Epithelial cell of proximal tubule (primary cell): ENCODE data around the gene AKAP6. TPM values are rescaled to one million over a fixed set of nuclear protein-coding genes. Genes with fewer than 3 reads are reported as not detected.

ENCODE experiments used
- DNase-seq: peaks from one replicate; pipeline ENCODE4 v3.0.0-alpha.2; 2011; ENCODE audit warnings: low read depth
- H3K4me3 ChIP-seq: 2 replicates; pipeline ENCODE4 v1.5.1; 2011; ENCODE audit warnings: low read depth, mild to moderate bottlenecking, low read length
- total RNA-seq: library from RNA; depleted of rRNA; stranded (reverse); fragments of >200 nt; gene quantifications from 2 replicates; pipeline ENCODE4 v1.2.3, GENCODE V29; 2015
- TF ChIP-seq, protein P1 (sequence below): conservative IDR thresholded peaks from 2 replicates; pipeline ENCODE4 v1.5.1; 2012; ENCODE audit warnings: low read depth, mild to moderate bottlenecking, low read length

The AKAP6 gene
- total RNA-seq, 1 donor from 2014 or later: 4.6 TPM

DNA sequence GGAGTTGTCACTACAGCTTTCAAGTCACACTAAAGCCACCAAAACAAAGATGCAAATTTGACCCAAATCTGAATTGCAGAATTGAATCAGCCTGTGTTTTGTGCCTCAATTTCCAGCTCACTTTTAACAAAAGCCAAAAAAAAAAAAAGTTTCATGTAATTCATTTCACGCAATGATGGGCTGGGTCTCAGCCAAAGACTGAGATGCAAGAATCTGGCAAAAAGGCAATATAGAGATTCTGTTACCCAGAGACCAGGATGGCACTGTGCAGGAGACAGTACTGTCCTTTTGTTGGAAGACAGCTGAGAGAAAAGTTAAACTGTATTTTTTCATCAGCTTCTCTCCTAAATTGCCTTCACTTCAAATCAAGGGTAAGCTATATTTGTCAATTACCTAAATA lies 403.9 kb downstream of the AKAP6 start:
- no peak overlapping the region for H3K4me3 ChIP-seq
- no peak for DNase-seq
- TF ChIP-seq, protein P1, sequence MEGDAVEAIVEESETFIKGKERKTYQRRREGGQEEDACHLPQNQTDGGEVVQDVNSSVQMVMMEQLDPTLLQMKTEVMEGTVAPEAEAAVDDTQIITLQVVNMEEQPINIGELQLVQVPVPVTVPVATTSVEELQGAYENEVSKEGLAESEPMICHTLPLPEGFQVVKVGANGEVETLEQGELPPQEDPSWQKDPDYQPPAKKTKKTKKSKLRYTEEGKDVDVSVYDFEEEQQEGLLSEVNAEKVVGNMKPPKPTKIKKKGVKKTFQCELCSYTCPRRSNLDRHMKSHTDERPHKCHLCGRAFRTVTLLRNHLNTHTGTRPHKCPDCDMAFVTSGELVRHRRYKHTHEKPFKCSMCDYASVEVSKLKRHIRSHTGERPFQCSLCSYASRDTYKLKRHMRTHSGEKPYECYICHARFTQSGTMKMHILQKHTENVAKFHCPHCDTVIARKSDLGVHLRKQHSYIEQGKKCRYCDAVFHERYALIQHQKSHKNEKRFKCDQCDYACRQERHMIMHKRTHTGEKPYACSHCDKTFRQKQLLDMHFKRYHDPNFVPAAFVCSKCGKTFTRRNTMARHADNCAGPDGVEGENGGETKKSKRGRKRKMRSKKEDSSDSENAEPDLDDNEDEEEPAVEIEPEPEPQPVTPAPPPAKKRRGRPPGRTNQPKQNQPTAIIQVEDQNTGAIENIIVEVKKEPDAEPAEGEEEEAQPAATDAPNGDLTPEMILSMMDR: no peak

DNA sequence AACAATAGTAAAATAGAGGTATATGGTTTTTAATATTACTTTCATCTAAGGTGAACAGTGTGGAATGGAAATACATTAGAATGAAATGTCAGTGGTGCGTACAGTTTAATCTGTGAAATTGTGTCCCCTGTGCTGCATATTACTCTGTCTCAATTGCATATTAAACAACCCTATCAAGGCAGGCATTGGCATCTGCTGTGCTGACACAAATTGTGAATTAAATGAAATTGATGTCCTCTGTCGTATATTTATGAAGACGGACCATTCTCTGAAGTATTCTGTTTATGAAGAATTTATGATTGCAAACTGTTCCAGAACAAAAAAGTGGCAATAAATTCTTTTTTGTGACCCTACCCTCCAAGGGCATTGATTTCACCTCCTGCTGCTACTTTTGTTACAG lies 405.2 kb downstream of the AKAP6 start:
- no peak overlapping the region for H3K4me3 ChIP-seq
- TF ChIP-seq, protein P1: no peak
- no peak for DNase-seq

DNA sequence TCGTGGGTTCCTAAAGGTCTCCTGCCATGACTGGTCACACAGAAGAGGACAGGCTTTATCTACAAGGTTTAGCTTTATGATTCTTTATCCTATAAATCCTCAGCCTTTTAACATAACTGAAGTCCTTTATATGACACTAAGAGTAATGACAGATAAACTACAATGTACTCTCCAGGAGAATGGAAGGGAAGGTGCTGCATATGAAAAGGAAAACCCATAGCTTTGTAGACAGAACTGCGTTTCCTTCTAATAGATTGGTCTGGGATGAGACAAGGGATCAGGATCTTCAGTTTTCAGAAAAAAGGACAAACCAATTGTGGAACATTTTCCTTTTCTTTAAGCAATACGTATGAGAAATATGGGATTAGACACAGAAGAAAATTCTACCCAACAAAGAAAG lies 408.5 kb downstream of the AKAP6 start:
- DNase-seq: no peak
- H3K4me3 ChIP-seq: no peak overlapping the region
- TF ChIP-seq, protein P1: no peak

DNA sequence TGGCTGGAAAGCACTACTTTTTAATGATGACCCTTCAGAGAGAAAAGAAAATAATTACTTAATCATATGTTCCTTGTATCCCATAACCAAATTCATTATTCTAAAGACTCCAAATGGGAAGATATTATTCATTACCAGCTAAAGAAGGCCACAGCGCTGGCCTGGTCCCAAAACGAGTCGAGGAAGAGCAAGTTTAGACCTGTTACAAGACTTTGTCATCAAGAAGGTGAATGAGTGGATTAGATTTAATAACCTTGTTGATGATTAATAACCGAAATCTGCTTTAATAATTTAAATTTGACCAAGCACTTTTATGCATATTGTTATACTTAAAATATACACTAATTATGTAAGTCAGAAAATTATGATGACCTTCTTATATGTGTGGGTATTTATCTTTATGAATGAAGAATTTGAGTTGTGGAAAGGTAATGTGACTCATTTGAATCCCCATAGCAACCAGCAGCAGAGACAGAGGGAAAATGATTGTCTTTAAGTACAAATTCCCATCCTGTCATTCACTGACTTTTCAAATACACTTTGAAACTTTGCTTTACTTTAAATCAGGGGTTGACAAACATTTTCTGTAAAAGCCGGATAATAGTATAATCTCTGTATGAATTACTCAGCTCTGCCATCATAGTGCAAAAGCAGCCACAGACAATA lies 409.2 kb downstream of the AKAP6 start:
- H3K4me3 ChIP-seq: no peak overlapping the region
- TF ChIP-seq, protein P1: no peak
- no peak for DNase-seq

DNA sequence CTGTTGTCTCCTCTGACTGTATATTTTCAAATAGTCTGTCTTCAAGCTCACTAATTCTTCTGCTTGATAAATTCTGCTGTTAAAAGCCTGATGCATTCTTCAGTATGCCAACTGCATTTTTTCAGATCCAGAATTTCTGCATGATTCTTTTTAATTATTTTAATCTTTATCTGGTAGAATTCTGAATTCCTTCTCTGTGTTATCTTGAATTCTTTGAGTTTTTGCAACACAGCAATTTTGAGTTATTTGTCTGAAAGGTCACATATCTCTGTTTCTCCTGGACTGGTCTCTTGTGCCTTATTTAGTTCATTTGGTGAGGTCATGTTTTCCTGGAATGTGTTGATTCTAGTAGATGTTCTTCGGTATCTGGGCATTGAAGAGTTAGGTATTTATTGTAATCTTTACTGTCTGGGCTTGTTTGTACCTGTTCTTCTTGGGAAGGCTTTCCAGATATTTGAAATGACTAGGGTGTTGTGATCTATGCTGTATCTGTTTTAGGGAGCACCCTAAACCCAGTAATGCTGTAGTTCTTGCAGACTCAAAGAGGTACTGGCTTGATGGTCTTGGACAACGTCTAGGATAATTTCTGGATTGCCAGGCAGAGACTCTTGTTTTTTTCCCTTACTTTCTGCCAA lies 415.8 kb downstream of the AKAP6 start:
- TF ChIP-seq, protein P1: no peak
- no peak overlapping the region for H3K4me3 ChIP-seq
- DNase-seq: no peak

DNA sequence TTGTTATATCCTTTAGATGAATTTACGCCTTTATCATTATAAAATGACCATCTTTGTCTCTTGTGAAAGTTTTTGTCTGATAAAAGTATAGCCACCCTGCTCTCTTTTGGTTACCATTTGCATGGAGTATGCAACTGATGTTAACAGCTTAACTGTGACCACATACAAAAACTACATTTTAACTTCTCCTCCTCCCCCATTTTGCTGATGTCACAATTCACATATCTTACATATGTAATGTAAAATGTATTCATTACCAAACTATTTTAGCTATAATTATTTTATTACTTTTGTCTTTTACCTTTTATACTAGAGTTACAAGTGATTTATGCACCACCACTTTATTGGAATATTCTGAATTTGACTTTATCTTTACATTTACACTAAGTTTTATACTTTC lies 425.1 kb downstream of the AKAP6 start:
- DNase-seq: no peak
- TF ChIP-seq, protein P1: no peak
- no peak overlapping the region for H3K4me3 ChIP-seq

DNA sequence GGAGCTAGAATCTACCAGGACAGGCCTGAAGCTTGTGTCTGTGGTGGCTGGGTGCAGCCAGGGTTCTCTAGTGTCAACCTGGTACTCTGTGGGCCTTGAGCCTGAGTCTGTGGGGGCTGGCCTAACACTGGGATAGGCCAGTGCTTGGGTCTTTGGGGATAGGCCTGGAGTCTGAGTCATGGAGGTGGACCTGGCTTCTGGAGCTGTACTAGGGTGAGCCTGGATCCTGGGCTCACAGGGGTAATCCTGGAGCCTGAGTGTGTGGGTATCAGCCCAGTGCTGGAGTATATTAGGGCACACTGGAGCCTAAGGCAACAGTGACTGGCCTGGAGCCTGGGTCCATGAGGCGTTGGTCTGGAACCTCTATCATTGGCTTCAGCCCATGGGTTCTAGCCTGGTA lies 427.1 kb downstream of the AKAP6 start:
- no peak for DNase-seq
- TF ChIP-seq, protein P1: no peak
- no peak overlapping the region for H3K4me3 ChIP-seq
